NCI-H146 treated with DMSO at 0.1 percent for 48 hours (cell line): ENCODE data around the gene PTCSC3.

Source experiments
- DNase-seq: peaks from one replicate; lab custom pipeline; 2025; ENCODE audit not compliant: unreplicated experiment; lab: John Stamatoyannopoulos, UW

Gene PTCSC3

GRCh38 chr14:36176524-36176923, at the start of gene PTCSC3:
Gene PTCSC3 (minus strand): TSS chr14:36176722.
- DNase-seq, result no peak

GRCh38 chr14:36226164-36226563, 49.6 kb upstream of the PTCSC3 start:
- DNase-seq, result no peak

GRCh38 chr14:36224176-36224575, 47.7 kb upstream of the PTCSC3 start:
- no peak for DNase-seq

- DNase-seq, result no peak
Observed at GRCh38 chr14:36223558-36223957, 47.0 kb upstream of the PTCSC3 start.

GRCh38 chr14:36222952-36223468, 46.5 kb upstream of the PTCSC3 start:
- no peak for DNase-seq

- DNase-seq, result no peak
Observed at GRCh38 chr14:36222337-36222736, 45.8 kb upstream of the PTCSC3 start.

- peak; percentile 34 for DNase-seq
Observed at GRCh38 chr14:36221112-36221511, 44.6 kb upstream of the PTCSC3 start.

GRCh38 chr14:36217732-36218131, 41.2 kb upstream of the PTCSC3 start:
- no peak for DNase-seq

- DNase-seq, result no peak
Observed at GRCh38 chr14:36217027-36217426, 40.5 kb upstream of the PTCSC3 start.

GRCh38 chr14:36215217-36215598, 38.7 kb upstream of the PTCSC3 start:
- DNase-seq, result no peak

- no peak for DNase-seq
Observed at GRCh38 chr14:36214476-36215216, 38.1 kb upstream of the PTCSC3 start.

- DNase-seq, result no peak
Observed at GRCh38 chr14:36212987-36213386, 36.5 kb upstream of the PTCSC3 start.

- no peak for DNase-seq
Observed at GRCh38 chr14:36212577-36212976, 36.1 kb upstream of the PTCSC3 start.

- peak; percentile 93 for DNase-seq
Observed at GRCh38 chr14:36208690-36209278, 32.3 kb upstream of the PTCSC3 start.

GRCh38 chr14:36207500-36207899, 31.0 kb upstream of the PTCSC3 start:
- DNase-seq, result peak; percentile 23

GRCh38 chr14:36204461-36205073, 28.0 kb upstream of the PTCSC3 start:
- DNase-seq, result no peak

GRCh38 chr14:36198378-36198777, 21.9 kb upstream of the PTCSC3 start:
- DNase-seq, result no peak

GRCh38 chr14:36194663-36195062, 18.1 kb upstream of the PTCSC3 start:
- peak; percentile 80 for DNase-seq

GRCh38 chr14:36192530-36192929, 16.0 kb upstream of the PTCSC3 start:
- DNase-seq, result no peak

GRCh38 chr14:36183402-36183801, 6.9 kb upstream of the PTCSC3 start:
- no peak for DNase-seq

- DNase-seq, result no peak
Observed at GRCh38 chr14:36181417-36181816, 4.9 kb upstream of the PTCSC3 start.

GRCh38 chr14:36177489-36177888, 967 bp upstream of the PTCSC3 start:
- no peak for DNase-seq
